NCI-H345 (cell line): ENCODE results near the gene RAPGEF1.
A peak's percentile ranks its signal among the peaks of the same experiment; 100 is the strongest.

Source experiments
- DNase-seq: peaks from one replicate; lab custom pipeline; 2025; lab: John Stamatoyannopoulos, UW

The RAPGEF1 gene

DNA sequence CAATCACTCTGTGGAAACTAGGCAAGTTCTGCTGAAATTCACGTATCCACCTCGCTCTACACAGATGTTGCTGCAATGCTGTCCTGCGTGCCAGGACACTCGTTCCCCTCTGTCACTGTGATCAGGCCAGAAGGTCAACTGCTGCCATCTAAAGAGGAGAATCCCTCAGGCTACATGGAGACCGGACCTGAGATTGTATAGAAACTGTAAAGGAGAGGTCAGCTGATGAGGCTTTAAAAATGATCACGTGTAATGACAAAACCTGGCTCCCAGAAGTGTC is 114.4 kb downstream of the RAPGEF1 start:
- DNase-seq: no peak

DNA sequence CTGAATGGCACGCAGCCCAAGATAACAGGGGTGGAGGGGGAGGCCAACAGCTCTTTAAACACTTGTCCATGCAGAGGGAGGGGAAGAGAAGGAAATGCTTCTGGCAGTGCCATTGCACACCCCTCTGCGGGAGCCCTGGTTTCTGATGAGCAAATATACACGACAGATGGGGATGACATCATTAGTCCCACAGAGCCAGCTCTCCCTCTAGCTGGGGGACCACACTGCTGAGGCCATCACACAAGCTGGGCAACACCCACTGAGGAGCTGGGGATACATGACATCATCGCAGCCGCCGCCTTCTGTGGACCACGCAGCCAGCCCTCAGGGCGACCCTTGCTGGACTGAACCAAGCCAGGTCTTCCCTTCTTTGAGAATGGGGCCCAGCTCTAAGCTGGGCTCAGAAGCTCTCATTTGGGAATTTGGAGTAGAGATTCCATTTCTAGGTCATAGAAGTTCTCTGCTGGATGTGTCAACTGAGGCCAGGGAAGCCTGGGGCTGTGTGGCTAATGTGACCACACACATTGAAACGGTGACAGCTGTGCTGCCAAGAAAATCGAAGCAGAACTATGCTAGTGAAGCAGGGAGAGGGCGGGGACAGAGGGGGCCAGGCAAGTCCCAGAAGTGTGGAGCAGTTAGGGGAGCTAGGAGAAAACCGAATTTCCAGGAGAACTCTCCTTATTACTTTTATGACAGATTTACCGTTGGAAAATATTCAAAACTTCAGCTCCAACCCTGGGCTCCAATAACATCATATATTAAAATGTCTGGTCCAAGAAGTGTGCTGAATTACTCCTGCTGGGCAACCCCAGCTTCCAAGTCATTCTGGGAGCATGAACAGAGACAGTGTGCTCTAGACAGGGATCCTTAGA is 115.0 kb downstream of the RAPGEF1 start:
- DNase-seq: peak; percentile 8

DNA sequence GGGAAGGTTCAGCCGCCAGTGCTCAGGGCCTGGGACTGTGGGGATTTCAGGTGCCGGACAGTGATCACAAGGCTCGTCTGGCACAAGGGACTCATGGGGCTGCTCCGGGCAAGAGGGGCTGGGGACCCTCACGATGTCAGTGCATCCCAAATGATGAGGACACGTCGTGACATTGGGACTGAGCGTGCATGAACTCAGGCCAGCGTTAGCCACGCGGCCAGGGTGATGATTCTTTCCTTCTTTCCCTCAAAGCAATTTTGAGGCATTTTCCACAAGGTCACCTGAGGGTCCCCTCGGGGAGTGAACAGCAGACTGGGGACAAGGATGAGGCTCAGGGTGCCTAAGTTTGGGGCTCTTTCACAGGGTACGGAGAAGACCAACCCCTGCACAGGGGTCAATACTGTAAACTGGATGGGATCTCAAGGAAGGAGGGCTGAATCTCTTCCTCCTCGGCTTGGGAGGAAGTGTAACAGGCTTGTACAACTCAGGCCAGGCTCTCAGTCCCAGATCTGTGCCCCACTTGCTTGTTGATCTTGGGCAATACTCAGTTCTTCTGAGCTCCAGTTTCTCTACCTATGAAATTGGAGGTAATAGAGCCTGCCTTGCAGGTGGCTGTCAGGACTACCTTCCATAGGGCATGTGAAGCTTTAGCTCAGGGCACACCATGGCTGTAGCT is 116.1 kb downstream of the RAPGEF1 start:
- no peak for DNase-seq

DNA sequence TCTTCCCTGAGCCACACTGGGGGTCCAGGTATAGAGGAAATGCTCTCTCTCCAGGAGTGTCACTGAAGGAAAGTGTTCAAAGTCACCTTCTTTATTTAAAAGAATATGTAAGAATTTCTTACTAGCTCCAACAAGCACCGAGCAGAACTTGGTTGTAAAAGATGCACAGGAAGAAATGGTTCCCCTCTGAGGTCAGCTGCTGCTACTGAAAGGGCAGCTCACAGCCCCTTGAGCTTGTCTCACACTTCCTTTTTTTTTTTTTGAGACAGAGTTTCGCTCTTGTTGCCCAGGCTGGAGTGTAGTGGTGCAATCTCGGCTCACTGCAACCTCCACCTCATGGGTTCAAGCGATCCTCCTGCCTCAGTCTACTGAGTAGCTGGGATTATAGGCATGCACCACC is 117.4 kb downstream of the RAPGEF1 start:
- DNase-seq: no peak

DNA sequence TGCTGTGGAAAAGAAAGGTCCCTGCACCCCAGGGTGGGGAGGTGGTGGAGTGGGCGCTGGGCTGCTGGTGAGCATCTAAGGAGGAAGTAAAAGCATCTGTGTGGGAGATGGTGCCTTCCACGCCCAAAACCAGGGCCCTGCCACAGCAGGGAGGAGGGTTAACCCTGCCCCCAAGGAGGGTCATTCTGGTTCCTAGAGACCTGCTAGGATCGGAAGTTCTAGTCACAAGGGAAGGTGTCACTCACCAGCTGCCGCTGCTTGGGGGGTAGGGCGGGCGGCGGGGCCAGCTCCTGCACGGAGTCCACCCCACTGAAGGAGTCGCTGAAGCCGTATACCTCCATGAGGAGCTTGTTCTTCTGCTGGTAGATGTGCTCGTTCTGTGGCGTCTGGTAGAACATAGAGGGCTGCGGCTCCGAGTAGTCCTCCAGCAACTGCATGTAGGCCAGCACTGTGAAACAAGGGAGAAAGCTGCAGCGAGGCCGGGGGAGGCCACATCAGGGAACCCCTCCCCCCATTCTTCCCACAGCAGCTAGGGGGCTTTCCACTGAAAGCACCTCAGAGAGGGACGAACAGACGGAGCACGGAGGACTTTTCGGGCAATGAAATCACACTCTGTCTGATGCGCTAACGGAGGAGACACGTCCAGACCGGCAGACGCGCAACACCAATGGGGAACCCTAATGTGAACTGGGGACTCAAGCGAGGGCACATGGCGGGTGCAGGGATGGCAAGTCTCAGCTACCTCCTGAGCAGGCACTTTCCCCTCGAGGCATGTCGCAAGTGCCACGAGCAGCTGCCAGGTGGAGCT is 118.1 kb downstream of the RAPGEF1 start:
- no peak for DNase-seq

DNA sequence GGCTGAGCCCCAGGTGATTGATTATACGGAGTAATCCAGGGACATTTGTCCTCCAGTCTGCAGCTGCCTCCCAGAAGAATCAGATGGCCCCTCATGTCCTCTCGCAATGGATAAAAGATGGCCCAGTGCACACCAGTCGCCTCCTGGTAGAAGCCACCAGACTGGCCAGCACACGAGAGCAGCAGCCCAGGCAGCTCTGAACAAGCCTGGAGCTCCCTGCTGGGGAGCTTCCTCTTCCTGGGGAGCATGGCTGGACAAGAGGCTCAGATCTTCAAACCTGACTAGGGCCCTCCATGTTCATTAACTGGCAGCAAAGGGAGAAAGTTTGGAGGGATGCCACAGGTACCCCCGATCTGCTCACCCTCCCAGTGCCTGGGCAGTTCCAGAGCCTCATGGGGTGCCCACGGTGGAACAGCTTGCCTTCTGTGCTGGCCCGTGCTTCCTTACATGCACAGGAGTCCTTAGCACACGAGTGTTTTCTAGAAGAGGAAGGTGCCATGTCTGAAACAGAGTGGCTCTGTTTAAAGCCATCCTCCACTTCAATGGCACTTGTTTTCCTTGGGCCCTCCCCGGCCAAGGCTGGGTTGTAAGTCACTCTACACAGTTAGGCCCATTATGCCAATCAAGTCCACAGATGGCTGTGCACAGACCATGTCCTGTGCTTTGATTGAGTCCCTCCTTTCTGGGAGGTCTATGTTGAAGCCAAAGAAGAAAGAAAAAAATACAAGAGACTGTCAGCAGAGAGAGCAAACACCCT is 118.9 kb downstream of the RAPGEF1 start:
- no peak for DNase-seq

DNA sequence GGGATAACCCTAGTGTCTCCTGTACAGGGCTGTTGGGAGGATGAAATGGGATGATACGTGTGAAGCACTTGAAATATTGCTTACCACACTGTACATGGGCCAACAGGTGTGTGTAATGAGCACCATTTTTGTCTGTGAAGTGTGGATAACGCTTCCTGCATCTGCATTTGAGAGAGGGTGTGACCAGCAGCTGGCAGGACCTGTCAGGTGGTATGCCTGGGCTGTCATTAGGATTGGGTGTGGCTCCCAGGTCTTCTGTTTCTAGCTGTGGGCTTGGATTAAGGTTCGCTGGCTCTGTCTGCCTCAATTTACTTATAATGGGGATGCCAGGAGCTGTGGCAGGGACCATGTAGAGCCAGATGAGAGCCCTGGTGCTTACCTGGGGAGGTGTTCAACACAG is 120.2 kb downstream of the RAPGEF1 start:
- DNase-seq: no peak

DNA sequence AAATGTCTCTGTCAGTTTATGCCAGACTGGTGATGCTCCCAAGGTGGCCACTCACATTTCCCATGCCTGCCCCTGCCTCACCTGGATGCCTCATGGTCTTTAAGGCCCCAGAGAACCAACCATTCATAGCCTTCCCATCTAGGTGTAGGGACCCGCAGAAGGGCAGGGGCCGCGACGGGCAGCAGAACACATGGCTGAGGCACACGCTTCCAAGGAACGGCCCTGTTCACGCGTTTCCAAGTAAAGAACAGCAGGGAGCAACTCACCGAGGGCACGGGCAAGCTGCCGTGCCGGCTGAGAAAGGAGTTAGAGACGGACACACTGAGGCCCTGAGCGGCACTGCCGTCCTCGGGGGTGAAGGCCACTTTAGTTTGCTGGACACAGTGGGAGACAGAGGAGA is 121.1 kb downstream of the RAPGEF1 start:
- DNase-seq: no peak

DNA sequence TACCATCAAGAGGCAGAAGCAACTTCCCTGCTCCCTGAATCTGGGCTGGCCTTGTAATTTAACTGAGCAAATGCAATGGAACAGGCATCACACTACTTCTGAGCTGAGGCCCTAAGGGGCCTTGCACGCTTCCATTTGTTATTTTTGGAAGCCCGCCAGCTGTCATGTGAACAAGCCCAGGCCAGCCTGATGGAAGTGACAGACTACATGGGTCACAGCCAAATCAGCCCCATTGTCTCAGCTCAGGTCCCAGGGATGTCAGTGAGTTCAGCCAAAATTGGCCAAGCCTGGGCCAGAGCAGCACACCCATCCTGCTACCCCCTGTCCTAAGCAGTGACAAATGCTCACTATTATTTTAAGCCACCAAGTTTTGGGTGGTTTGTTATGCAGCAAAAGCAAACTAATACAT is 121.8 kb downstream of the RAPGEF1 start:
- peak; percentile 62 for DNase-seq

DNA sequence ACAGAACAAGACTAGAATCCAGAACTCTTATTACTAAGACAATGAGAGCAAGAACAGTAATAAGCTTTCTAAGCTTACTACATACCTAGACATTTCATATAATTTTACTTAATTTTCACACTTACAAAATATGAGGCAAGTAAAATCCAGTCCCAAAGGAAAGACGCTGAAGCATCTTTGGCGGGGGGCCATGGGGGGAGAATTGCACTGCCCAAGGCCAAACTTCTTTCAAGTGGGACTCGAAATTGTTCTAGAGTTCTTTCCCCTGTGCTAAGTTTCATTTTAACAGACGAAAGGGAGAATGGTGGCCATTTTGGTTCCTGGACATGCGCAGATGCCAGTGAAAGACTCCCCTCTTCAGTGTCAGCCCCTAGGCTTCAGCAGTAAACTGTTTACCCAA is 122.3 kb downstream of the RAPGEF1 start:
- DNase-seq: no peak

DNA sequence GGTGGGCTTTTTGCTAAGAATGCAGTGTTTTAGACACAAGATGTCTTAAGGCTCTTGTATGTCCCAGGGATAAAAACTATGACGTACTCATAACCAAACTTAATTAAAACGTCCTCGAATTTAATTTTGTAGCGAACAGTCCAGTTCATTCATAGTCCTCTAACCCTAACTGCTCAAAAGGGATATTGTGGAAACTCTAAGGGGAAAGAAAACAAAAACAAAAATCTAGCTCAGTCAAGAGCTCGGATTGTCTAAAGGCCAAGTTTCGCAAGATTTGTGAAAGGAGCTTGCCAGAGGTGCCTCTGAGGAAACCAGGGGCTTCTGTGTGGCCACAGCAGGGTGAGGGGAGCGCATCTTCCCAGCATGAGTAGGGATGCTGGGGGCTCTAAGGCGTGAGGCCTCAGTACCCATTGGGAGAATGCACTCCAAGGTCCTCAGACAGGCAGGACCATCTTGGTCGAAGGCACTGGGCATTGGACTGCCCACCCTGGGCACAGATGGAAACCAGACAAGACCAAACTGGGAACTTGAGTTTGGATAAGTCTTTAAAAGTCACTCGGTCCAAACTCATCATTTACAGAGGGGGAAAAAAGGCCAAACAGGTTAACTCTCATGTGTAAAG is 122.8 kb downstream of the RAPGEF1 start:
- DNase-seq: no peak

DNA sequence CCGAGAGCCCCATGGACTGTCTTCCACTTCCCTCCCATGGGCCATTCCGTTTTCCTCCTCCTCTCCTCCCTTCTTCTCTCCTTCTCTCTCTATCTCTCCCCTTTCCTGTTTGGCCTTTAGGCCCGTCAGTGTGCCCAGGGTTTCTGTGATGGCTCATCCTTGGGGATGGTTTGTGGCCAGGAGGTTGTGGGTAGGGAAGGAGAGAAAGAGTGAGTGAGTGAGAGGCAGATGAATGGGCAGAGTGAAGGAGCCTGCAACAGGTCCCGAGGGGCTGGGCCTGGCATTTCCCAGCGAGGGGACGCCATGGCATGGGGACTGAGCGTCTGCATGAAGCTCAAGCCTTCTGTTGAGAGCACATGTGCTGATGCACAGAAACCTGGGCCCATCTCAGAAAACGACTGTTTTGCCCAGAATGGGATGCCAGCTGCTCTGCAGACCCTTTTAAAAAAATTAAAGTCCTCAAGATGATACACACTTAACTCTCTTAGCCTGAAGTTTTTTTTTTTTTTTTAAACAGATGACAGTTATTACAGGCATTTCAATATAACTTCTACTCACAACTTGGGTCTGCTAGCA is 125.4 kb downstream of the RAPGEF1 start:
- no peak for DNase-seq

DNA sequence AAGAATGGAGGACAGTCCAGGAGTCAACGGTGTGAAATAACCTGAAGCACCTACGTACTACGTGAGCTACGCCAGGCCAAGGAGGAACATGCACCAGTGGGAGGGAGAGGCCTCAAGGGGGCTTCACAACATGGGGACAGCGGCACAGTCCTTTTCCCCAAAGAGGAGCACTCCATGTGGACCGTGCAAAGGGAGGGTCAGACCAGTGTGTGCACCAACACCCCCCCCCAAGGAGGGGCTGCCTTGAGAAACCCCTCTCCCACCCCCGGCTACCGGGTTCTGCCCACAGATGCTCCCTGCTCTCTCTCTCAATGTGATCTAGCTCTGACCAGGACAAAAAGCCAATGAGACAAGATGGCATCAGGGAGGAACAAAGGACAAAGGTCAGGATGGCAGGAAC is 126.0 kb downstream of the RAPGEF1 start:
- DNase-seq: no peak

DNA sequence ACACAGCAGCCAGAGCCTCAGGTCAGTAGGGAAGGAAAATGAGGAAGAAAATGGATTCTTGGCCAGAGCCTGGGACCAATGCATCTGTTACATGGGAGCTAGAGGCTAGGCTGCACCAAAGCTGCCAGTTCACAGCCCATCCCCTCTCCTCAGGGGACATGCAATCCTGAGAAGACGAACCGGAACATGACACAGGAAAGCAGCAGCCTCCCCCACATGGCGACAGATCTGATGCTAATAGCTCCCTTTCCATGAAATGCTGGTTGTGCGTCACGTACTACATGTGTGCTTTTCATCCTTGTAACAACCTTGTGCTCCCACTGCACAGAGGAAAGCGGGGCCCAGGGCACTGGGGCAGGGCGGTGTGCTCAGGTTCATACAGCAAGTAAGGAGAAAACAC is 127.0 kb downstream of the RAPGEF1 start:
- DNase-seq: no peak

DNA sequence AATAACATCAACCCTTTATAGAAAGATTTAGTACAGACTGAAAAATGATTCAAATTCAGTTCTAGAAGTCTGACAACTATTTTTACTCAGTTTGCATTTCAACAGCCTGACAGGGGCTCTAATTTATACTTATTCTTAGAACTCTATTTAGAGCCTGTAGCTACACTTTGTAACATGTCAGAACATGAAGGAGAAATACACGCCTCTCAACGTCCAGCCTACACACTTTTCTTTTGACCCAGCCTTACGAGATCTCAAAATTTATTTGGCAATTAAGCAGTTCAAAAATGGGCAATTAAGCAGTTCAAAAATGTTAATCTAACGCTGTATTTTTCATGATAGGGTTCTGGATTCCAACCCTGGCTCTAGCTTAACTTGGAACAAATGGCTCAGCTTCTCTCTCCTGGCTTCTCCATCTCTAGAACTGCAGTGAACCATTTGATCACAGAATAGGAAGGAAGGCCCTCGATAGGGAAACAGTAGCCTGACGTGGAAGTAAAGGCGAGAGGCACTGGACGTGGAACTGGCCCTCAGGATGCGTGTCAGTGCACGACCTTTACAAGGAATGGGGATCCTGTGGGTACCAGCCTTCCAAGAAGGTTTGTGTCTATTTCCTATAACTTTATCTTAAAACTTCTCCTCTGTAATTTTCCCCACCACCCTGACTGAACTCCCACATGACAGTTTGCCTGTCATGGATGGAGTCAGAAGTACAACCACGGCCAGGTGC is 128.1 kb downstream of the RAPGEF1 start:
- no peak for DNase-seq

DNA sequence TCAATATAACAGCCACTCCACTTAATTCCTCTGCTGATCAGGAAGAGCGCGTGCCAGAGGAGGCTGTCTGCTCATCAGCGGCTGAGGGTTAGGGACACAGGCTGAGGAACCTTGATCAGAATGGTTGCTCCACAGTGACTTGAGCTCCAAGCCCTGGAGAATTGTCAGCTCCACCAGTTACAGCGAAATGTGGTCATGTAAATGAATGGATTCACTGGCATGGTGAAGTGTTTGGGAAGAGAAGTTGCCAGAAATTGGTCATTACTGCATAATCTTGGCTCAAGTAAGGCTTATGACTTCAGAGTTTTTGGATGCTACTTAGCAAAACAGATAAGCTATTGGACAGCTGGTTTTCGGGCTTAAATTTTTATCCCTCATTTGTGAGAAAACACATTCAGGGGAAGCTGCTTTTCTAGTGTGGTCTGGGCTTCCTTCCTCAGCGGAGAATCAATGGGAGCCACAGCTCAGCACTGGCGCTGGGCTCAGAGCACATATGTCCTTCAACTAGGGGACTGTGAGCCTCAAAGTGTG is 129.6 kb downstream of the RAPGEF1 start:
- DNase-seq: no peak

DNA sequence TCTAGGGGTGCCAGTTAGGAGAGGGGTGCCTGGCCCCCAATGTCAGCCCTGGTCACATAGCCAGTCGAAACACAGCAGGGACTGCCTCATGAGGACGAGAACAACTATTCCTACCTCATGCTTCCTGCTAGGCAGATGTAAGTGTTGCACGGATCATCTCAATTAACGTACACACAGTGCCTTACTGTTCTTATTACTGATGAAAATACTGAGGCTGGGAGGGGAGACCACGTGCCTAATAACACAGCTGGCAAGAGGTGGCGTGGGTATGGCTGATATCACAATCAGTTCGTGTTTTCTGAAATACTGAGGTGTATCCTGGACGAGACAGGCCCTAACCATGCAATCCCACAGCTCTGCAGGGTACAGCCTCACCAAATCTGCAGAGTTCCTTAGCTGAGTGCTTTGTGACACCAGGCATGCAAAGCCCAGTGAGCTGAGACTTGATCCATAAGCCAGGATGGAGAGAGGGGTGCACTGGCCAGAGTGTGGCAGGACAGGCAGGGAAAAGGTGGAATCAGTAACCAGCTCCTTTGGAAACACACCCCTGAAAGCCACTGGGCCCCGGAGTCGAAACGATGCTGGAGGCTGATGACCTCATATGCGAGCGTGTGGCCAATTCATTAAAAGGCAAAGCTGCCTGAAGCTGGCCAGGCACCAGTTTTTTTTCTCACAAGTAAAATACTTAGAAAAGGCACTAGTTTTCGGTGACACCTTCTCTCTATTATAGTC is 130.6 kb downstream of the RAPGEF1 start:
- DNase-seq: no peak

DNA sequence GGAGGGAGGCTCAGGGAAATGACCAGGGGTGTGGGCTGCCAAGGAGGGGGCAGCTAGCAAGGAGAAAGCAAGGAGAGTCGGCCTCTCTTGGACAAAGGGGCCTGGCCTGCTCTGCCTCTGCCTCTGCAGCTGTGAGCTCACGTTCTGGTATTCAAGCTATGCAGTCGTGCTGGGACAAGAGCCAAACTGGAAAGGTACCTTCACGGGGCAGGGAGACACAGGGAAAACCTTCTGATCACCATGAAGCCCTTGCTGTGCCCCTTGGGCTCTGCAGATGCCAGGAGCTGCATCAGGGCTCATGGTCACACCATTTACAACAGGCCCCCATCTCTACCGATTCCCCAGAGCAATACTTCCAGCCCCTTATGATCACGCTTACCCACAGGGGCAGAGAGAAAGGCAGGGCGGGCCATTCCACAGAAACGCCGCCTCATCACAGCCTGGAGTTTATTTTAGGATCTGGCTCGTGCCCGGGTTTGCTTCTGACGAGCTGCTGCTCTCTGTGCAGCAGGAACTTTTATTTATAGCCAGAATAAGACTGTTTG is 131.3 kb downstream of the RAPGEF1 start:
- no peak for DNase-seq

DNA sequence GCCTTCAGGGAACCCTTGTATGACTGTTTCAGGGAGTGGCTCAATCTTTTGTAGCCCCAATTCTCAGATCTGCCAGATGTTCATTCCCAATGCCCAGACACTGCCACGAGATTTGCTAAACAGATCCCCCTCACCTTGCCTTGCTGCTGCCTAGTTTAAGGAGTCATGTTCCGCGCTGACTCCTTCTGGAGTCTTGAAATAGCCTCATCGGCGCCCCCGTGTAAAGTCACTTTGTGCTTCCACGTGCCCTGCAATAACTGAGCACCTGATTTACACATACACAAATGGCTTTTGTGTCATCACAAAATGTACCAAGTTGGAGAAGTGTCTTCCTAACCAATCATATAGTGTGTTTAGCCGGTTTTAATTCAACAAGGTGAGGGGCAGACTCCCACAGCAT is 132.3 kb downstream of the RAPGEF1 start:
- DNase-seq: no peak
